Measurements from ENCODE around the gene CD300C. TPM values are rescaled to one million over a fixed set of nuclear protein-coding genes. Genes with fewer than 3 reads are reported as not detected.
"Not testable (repeated sequence)": the region's sequence is repeated elsewhere in the genome, so short reads cannot be mapped to it uniquely, and the experiment has no call there.

CD300C gene
- total RNA-seq, 1 donor from 2014 or later: 0.82 TPM

GRCh38 chr17:74566132-74566753, 20.3 kb upstream of the CD300C start:
- peak; percentile 49 for DNase-seq
- peak; percentile 40 for ATAC-seq
- intact Hi-C loops (cut with micrococcal nuclease): no loop called here

- DNase-seq (no peak), ATAC-seq (no peak)
- intact Hi-C loops (cut with micrococcal nuclease): no loop called here
Measured at GRCh38 chr17:74565126-74565525, 19.2 kb upstream of the CD300C start.

- DNase-seq (no peak), ATAC-seq (no peak)
- intact Hi-C loops (cut with micrococcal nuclease): no loop called here
Measured at GRCh38 chr17:74563358-74563757, 17.4 kb upstream of the CD300C start.

GRCh38 chr17:74561586-74561985, 15.7 kb upstream of the CD300C start:
- intact Hi-C loops (cut with micrococcal nuclease): no loop called here
- DNase-seq: no peak
- ATAC-seq: no peak

- ATAC-seq: no peak
- no peak for DNase-seq
- intact Hi-C loops (cut with micrococcal nuclease): no loop called here
Measured at GRCh38 chr17:74558882-74559519, 13.1 kb upstream of the CD300C start.

GRCh38 chr17:74558402-74558801, 12.5 kb upstream of the CD300C start:
- ATAC-seq; intact Hi-C loops (cut with micrococcal nuclease); DNase-seq: not testable (repeated sequence)

GRCh38 chr17:74555427-74555940, 9.6 kb upstream of the CD300C start:
- no peak for ATAC-seq
- intact Hi-C loops (cut with micrococcal nuclease): no loop called here

GRCh38 chr17:74554909-74555308, 9.0 kb upstream of the CD300C start:
- DNase-seq: no peak
- intact Hi-C loops (cut with micrococcal nuclease): no loop called here
- ATAC-seq: no peak

More at GRCh38 chr17:74555427-74555940, 9.6 kb upstream of the CD300C start:
- no peak for DNase-seq

- intact Hi-C loops (cut with micrococcal nuclease): no loop called here
- DNase-seq: no peak
- no peak for ATAC-seq
Measured at GRCh38 chr17:74552037-74552436, 6.1 kb upstream of the CD300C start.

GRCh38 chr17:74550602-74551001, 4.7 kb upstream of the CD300C start:
- intact Hi-C loops (cut with micrococcal nuclease): no loop called here
- DNase-seq: no peak
- ATAC-seq: no peak

GRCh38 chr17:74549343-74549742, 3.4 kb upstream of the CD300C start:
- ATAC-seq (no peak), DNase-seq (no peak)
- intact Hi-C loops (cut with micrococcal nuclease): no loop called here

- DNase-seq (no peak), ATAC-seq (no peak)
- intact Hi-C loops (cut with micrococcal nuclease): no loop called here
Measured at GRCh38 chr17:74547736-74548135, 1.8 kb upstream of the CD300C start.

GRCh38 chr17:74547264-74547663, 1.3 kb upstream of the CD300C start:
- ATAC-seq (no peak), DNase-seq (no peak)
- intact Hi-C loops (cut with micrococcal nuclease): no loop called here

GRCh38 chr17:74546586-74546985, 671 bp upstream of the CD300C start:
- DNase-seq: no peak
- intact Hi-C loops (cut with micrococcal nuclease): no loop called here
- ATAC-seq: no peak

- intact Hi-C loops (cut with micrococcal nuclease): no loop called here
- DNase-seq (no peak), ATAC-seq (peak; percentile 11)
Measured at GRCh38 chr17:74544991-74545842, 698 bp downstream of the CD300C start.

GRCh38 chr17:74543891-74544760, 1.8 kb downstream of the CD300C start:
- intact Hi-C loops (cut with micrococcal nuclease): no loop called here
- no peak for ATAC-seq
- DNase-seq: no peak

GRCh38 chr17:74543406-74543805, 2.5 kb downstream of the CD300C start:
- intact Hi-C loops (cut with micrococcal nuclease): no loop called here
- no peak for ATAC-seq
- no peak for DNase-seq

- intact Hi-C loops (cut with micrococcal nuclease): no loop called here
- ATAC-seq (no peak), DNase-seq (no peak)
Measured at GRCh38 chr17:74542727-74543383, 3.1 kb downstream of the CD300C start.

- no peak for ATAC-seq
- intact Hi-C loops (cut with micrococcal nuclease): no loop called here
- no peak for DNase-seq
Measured at GRCh38 chr17:74542166-74542565, 3.7 kb downstream of the CD300C start.

Measured in left ventricle myocardium superior (tissue), 1 donor.